ENCODE data around the gene CEP97. TPM values are rescaled to one million over a fixed set of nuclear protein-coding genes. Genes with fewer than 3 reads are reported as not detected.

CEP97 gene
- total RNA-seq, 2 donors from 2014 or later = 13.7 to 21.3 TPM

DNA sequence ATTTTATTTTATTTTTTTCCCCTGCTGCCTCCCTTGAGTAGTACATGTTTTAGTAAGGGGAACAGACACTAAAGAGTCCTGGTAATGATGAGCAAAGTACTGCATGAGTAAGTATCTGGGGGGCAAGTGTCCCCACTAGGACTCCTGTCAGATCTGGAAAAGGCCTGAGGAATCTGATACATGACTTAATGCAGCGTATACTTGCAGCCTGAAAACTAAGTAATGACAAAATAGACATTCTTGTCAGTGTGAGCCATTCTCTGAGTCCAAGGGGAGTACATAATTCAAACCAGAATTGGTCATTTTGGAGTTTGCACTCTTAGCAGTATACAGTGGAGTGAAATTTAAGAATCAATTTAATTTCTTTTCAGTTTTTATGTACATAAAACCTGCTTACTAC, 82.1 kb downstream of the CEP97 start:
- Mint-ChIP-seq H3K9me3 (no peaks in the 10 kb centered on the region), H3K4me3 (no peak overlapping the region), H3K4me1 (peaks cover 3% of the 10 kb centered on the region), H3K27ac (no peak overlapping the region), H3K36me3 (ENCODE audit: low read depth) (peaks cover 4% of the 10 kb centered on the region), H3K27me3 (ENCODE audit: insufficient read depth) (no peaks in the 10 kb centered on the region)
- Histone ChIP-seq H3K9ac (ENCODE audit: extremely low read depth, low read length, poor library complexity, severe bottlenecking) (no peak overlapping the region), H3K27me3 (ENCODE audit: control insufficient read depth, insufficient read depth, low read length, poor library complexity, severe bottlenecking) (no peaks in the 10 kb centered on the region), H3K36me3 (ENCODE audit: control insufficient read depth, insufficient read depth, low read length) (no peaks in the 10 kb centered on the region), H3K4me1 (ENCODE audit: control insufficient read depth, insufficient read depth, low read length) (peaks cover 4% of the 10 kb centered on the region), H3K27ac (ENCODE audit: low read depth, low read length) (no peak overlapping the region), H3K4me3 (ENCODE audit: low read length) (no peak overlapping the region), H3K9me3 (ENCODE audit: control insufficient read depth, low read length) (no peaks in the 10 kb centered on the region)
- WGBS, 2 experiments (ENCODE audit: insufficient coverage in 1 of 2, insufficient read length in 1 of 2) = 100% methylated on average over 1 of the region's 1 CpG
- TF ChIP-seq, protein P1, sequence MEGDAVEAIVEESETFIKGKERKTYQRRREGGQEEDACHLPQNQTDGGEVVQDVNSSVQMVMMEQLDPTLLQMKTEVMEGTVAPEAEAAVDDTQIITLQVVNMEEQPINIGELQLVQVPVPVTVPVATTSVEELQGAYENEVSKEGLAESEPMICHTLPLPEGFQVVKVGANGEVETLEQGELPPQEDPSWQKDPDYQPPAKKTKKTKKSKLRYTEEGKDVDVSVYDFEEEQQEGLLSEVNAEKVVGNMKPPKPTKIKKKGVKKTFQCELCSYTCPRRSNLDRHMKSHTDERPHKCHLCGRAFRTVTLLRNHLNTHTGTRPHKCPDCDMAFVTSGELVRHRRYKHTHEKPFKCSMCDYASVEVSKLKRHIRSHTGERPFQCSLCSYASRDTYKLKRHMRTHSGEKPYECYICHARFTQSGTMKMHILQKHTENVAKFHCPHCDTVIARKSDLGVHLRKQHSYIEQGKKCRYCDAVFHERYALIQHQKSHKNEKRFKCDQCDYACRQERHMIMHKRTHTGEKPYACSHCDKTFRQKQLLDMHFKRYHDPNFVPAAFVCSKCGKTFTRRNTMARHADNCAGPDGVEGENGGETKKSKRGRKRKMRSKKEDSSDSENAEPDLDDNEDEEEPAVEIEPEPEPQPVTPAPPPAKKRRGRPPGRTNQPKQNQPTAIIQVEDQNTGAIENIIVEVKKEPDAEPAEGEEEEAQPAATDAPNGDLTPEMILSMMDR (conservative IDR thresholded peaks at IDR 0.05) = no peak
- DNase-seq = no peak

DNA sequence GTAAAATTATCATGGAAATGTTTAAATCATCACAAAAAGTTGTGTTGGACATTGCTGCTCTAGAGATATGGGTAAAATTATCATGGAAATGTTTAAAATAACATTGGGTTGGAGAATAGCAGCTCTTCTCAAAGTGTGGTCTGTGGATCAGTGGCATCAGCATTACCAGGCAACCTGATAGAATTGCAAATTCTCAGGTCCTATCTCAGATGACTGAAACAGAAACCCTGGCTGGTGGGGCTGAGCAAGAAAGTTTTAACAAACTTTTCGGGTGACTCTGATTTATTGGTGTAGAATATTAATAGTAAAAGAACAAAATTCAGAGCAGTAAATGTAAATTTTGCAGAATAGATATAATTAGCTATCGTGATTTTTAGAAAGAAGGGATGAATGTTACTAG, 83.5 kb downstream of the CEP97 start:
- Histone ChIP-seq H3K27me3 (ENCODE audit: control insufficient read depth, insufficient read depth, low read length, poor library complexity, severe bottlenecking) (no peaks in the 10 kb centered on the region), H3K4me3 (ENCODE audit: low read length) (no peak overlapping the region), H3K9me3 (ENCODE audit: control insufficient read depth, low read length) (no peaks in the 10 kb centered on the region), H3K27ac (ENCODE audit: low read depth, low read length) (no peak overlapping the region), H3K4me1 (ENCODE audit: control insufficient read depth, insufficient read depth, low read length) (peaks cover 4% of the 10 kb centered on the region), H3K36me3 (ENCODE audit: control insufficient read depth, insufficient read depth, low read length) (no peaks in the 10 kb centered on the region), H3K9ac (ENCODE audit: extremely low read depth, low read length, poor library complexity, severe bottlenecking) (no peak overlapping the region)
- no peaks in the 10 kb centered on the region for H3K27me3 Mint-ChIP-seq (ENCODE audit: insufficient read depth)
- 71 to 86% methylated on average over 1 to 2 of the region's 2 CpGs for WGBS, 2 experiments (ENCODE audit: insufficient coverage in 1 of 2, insufficient read length in 1 of 2)
- DNase-seq = no peak
- peaks cover 4% of the 10 kb centered on the region for H3K36me3 Mint-ChIP-seq (ENCODE audit: low read depth)
- TF ChIP-seq, protein P1 (conservative IDR thresholded peaks at IDR 0.05) = no peak
- no peaks in the 10 kb centered on the region for H3K9me3 Mint-ChIP-seq
- peaks cover 3% of the 10 kb centered on the region for H3K4me1 Mint-ChIP-seq
- no peak overlapping the region for H3K4me3 Mint-ChIP-seq
- no peak overlapping the region for H3K27ac Mint-ChIP-seq

DNA sequence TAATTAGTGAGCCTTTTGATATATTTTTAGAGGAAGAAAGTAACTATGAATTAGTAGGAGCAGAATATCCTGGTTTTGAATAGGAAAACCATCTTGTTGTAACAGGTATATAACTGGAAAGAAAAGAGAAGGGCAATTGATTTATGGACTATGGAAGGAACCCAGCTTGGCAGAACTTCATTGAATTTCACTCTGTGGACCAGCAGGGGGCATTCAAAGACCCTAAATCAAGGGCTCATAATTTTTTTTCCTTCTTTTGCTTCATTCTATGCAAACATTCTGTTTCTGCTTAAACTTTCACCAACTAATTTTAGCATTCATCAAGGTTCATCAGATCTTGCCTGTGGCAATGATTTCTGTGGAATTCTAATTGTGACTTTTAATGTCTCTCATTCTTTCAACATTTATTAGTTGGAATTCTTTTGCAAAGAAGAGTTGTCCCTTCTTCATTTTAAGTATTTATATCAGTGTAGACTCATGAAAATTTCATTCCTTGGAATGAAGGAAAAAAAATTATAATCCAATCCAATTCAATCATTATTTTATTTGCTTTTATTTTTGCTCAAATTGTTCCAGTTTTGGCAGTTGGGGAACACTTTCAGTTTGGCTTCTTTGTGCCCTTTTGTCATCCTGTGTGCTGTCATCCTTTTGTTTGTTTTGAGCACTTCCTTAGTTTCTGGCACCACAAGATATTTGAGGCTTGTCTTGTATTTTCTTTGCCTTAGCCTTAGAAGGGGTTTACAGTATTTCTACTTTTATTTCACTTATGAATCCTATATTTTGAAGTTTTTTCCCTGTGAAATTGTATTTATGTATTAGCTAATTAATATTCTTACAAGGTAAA, 85.0 kb downstream of the CEP97 start:
- H3K27ac ChIP-seq (ENCODE audit: low read depth, low read length) = no peak overlapping the region
- H3K4me1 Mint-ChIP-seq = peaks cover 3% of the 10 kb centered on the region
- no peak for DNase-seq
- TF ChIP-seq, protein P1 (conservative IDR thresholded peaks at IDR 0.05) = peak; percentile 88
- H3K4me3 Mint-ChIP-seq = no peak overlapping the region
- H3K9ac ChIP-seq (ENCODE audit: extremely low read depth, low read length, poor library complexity, severe bottlenecking) = no peak overlapping the region
- no peaks in the 10 kb centered on the region for H3K36me3 Mint-ChIP-seq (ENCODE audit: low read depth)
- H3K27ac Mint-ChIP-seq = no peak overlapping the region
- H3K27me3 ChIP-seq (ENCODE audit: control insufficient read depth, insufficient read depth, low read length, poor library complexity, severe bottlenecking) = no peaks in the 10 kb centered on the region
- no peaks in the 10 kb centered on the region for H3K36me3 ChIP-seq (ENCODE audit: control insufficient read depth, insufficient read depth, low read length)
- H3K27me3 Mint-ChIP-seq (ENCODE audit: insufficient read depth) = no peaks in the 10 kb centered on the region
- H3K4me3 ChIP-seq (ENCODE audit: low read length) = no peak overlapping the region
- peaks cover 4% of the 10 kb centered on the region for H3K4me1 ChIP-seq (ENCODE audit: control insufficient read depth, insufficient read depth, low read length)
- no peaks in the 10 kb centered on the region for H3K9me3 Mint-ChIP-seq
- no peaks in the 10 kb centered on the region for H3K9me3 ChIP-seq (ENCODE audit: control insufficient read depth, low read length)

All from endodermal cell (in vitro differentiated cells).